HEK293T (cell line): ENCODE data around the gene PPWD1.

ENCODE experiments used
- BHLHE40 ChIP-seq: fragments of 450-650 bp; IDR thresholded peaks from 2 replicates; pipeline ENCODE4 v1.6.1; 2016; ENCODE audit warnings: mild to moderate bottlenecking, moderate library complexity, borderline replicate concordance
- ELF4 ChIP-seq: fragments of 450-650 bp; IDR thresholded peaks from 2 replicates; pipeline ENCODE4 v1.6.1; 2017; ENCODE audit warnings: antibody characterized with exemption
- TF ChIP-seq, protein P1 (sequence below): fragments of 450-650 bp; IDR thresholded peaks from 2 replicates; pipeline ENCODE4 v1.6.1; 2016

GRCh38 chr5:65556181-65556580 is 6.9 kb upstream of the PPWD1 start:
- TF ChIP-seq, protein P1, sequence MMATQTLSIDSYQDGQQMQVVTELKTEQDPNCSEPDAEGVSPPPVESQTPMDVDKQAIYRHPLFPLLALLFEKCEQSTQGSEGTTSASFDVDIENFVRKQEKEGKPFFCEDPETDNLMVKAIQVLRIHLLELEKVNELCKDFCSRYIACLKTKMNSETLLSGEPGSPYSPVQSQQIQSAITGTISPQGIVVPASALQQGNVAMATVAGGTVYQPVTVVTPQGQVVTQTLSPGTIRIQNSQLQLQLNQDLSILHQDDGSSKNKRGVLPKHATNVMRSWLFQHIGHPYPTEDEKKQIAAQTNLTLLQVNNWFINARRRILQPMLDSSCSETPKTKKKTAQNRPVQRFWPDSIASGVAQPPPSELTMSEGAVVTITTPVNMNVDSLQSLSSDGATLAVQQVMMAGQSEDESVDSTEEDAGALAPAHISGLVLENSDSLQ: no peak
- TF ChIP-seq BHLHE40 (no peak), ELF4 (no peak)
